Adrenal gland (tissue), 5 donors: ENCODE measurements around the gene ANXA6.

Experiments
- CTCF ChIP-seq, 6 experiments: fragments of 450-650 bp in 4 of 6; fragments of 200-600 bp in 2 of 6; sonication (generic) in 1 of 6; IDR thresholded peaks; 1 replicate in 5 of 6; 2 replicates in 1 of 6; pipeline versions ENCODE4 v1.5.1 to v1.8.0; 2016 to 2021; ENCODE audit warnings: antibody characterized with exemption in 6 of 6, mild to moderate bottlenecking in 2 of 6, moderate library complexity in 1 of 6
- POLR2A ChIP-seq, 2 donors: fragments of 450-650 bp; IDR thresholded peaks; one replicate each; pipeline ENCODE4 v1.6.1; 2017; ENCODE audit warnings: antibody characterized with exemption in 2 of 2, mild to moderate bottlenecking in 2 of 2, moderate library complexity in 1 of 2
- donor health status: DM: no; HTN: no; CAD: no.

GRCh38 chr5:151078490-151079262 lies 78.9 kb downstream of the ANXA6 start:
- no peak for TF ChIP-seq CTCF (IDR thresholded peaks at IDR 0.05)
- no peak for TF ChIP-seq POLR2A (IDR thresholded peaks at IDR 0.05)
